Osteocyte (in vitro differentiated cells): ENCODE measurements around the gene VRK1. TPM values are rescaled to one million over a fixed set of nuclear protein-coding genes. Genes with fewer than 3 reads are reported as not detected.

Experiments used
- DNase-seq: peaks from one replicate; pipeline ENCODE4 v3.0.0; 2021; ENCODE audit warnings: mixed read lengths; ENCODE audit not compliant: unreplicated experiment; ENCODE audit errors: extremely low spot score
- H3K27ac Mint-ChIP-seq: one replicate; pipeline ENCODE4 v1.8.0; 2021; ENCODE audit warnings: mild to moderate bottlenecking, mixed read lengths; ENCODE audit not compliant: unreplicated experiment
- H3K27me3 Mint-ChIP-seq: one replicate; pipeline ENCODE4 v1.8.0; 2021; ENCODE audit warnings: mixed read lengths; ENCODE audit not compliant: unreplicated experiment
- H3K36me3 Mint-ChIP-seq: one replicate; pipeline ENCODE4 v1.8.0; 2021; ENCODE audit warnings: mixed read lengths; ENCODE audit not compliant: unreplicated experiment
- H3K4me1 Mint-ChIP-seq: one replicate; pipeline ENCODE4 v1.8.0; 2021; ENCODE audit warnings: mixed read lengths; ENCODE audit not compliant: unreplicated experiment
- H3K4me3 Mint-ChIP-seq: one replicate; pipeline ENCODE4 v1.8.0; 2021; ENCODE audit warnings: mild to moderate bottlenecking, moderate library complexity, mixed read lengths; ENCODE audit not compliant: unreplicated experiment
- H3K9me3 Mint-ChIP-seq: one replicate; pipeline ENCODE4 v1.8.0; 2021; ENCODE audit warnings: mixed read lengths; ENCODE audit not compliant: unreplicated experiment
- CTCF ChIP-seq: fragments of 200-600 bp; sonication (generic); IDR thresholded peaks from 2 replicates; pipeline ENCODE4 v1.5.0; 2021; ENCODE audit warnings: antibody characterized with exemption, mild to moderate bottlenecking, moderate library complexity
- total RNA-seq: library from RNA; stranded (reverse); gene quantifications from 2 replicates; pipeline ENCODE4 v1.2.1, GENCODE V29; 2021

Gene VRK1
- total RNA-seq, 1 donor from 2014 or later: 10.6 TPM

GRCh38 chr14:96793547-96793946 lies 3.6 kb upstream of the VRK1 start:
- H3K4me3 Mint-ChIP-seq: no peak overlapping the region
- no peak for DNase-seq
- no peak overlapping the region for H3K27ac Mint-ChIP-seq
- peaks cover 9% of the 10 kb centered on the region for H3K4me1 Mint-ChIP-seq
- TF ChIP-seq CTCF: no peak
- peaks cover 7% of the 10 kb centered on the region for H3K27me3 Mint-ChIP-seq
- no peaks in the 10 kb centered on the region for H3K9me3 Mint-ChIP-seq
- no peaks in the 10 kb centered on the region for H3K36me3 Mint-ChIP-seq

GRCh38 chr14:96795109-96795828 lies 1.9 kb upstream of the VRK1 start:
- H3K4me3 Mint-ChIP-seq: no peak overlapping the region
- no peak overlapping the region for H3K27ac Mint-ChIP-seq
- H3K4me1 Mint-ChIP-seq: peaks cover 13% of the 10 kb centered on the region
- no peak for DNase-seq
- H3K36me3 Mint-ChIP-seq: no peaks in the 10 kb centered on the region
- H3K9me3 Mint-ChIP-seq: no peaks in the 10 kb centered on the region
- H3K27me3 Mint-ChIP-seq: no peaks in the 10 kb centered on the region
- TF ChIP-seq CTCF: no peak

GRCh38 chr14:96797582-96798349 lies 584 bp downstream of the VRK1 start:
- Mint-ChIP-seq H3K27ac (peak overlapping the region; percentile 44), H3K4me3 (peak overlapping the region; percentile 79), H3K9me3 (no peaks in the 10 kb centered on the region), H3K36me3 (no peaks in the 10 kb centered on the region), H3K4me1 (peaks cover 13% of the 10 kb centered on the region), H3K27me3 (no peaks in the 10 kb centered on the region)
- TF ChIP-seq CTCF: no peak
- no peak for DNase-seq

- no peak for DNase-seq
- H3K4me3 Mint-ChIP-seq: peak overlapping the region; percentile 79
Observed at GRCh38 chr14:96798956-96799355, 1.8 kb downstream of the VRK1 start.

More at GRCh38 chr14:96798956-96799355, 1.8 kb downstream of the VRK1 start:
- Mint-ChIP-seq H3K27me3 (no peaks in the 10 kb centered on the region), H3K4me1 (peaks cover 16% of the 10 kb centered on the region), H3K36me3 (no peaks in the 10 kb centered on the region), H3K9me3 (no peaks in the 10 kb centered on the region), H3K27ac (no peak overlapping the region)
- TF ChIP-seq CTCF: no peak
